Uterus (tissue), 4 donors: ENCODE results near the gene GRIK4. TPM values are rescaled to one million over a fixed set of nuclear protein-coding genes. Genes with fewer than 3 reads are reported as not detected.

Experiments
- DNase-seq, 2 donors: peaks; one replicate each; pipeline ENCODE4 v3.0.0-alpha.2; 2019 to 2020
- H3K27ac ChIP-seq, 2 donors: fragments of 200-600 bp; sonication (generic); 1 replicate in 1 of 2; 2 replicates in 1 of 2; pipeline ENCODE4 v1.5.1; 2016 to 2018
- H3K27me3 ChIP-seq, 2 donors: fragments of 200-600 bp; sonication (generic); one replicate each; pipeline ENCODE4 v1.5.1; 2018 to 2019; ENCODE audit warnings: control low read depth in 1 of 2
- H3K36me3 ChIP-seq, 2 donors: fragments of 200-600 bp; sonication (generic); one replicate each; pipeline ENCODE4 v1.5.1; 2019; ENCODE audit warnings: control low read depth in 1 of 2
- H3K4me1 ChIP-seq, 2 donors: fragments of 200-600 bp; sonication (generic); one replicate each; pipeline ENCODE4 v1.5.1; 2018 to 2019; ENCODE audit warnings: control low read depth in 1 of 2
- H3K4me3 ChIP-seq, 2 donors: fragments of 200-600 bp; sonication (generic); 1 replicate in 1 of 2; 2 replicates in 1 of 2; pipeline ENCODE4 v1.5.1; 2018 to 2019; ENCODE audit warnings: mild to moderate bottlenecking in 1 of 2
- H3K9me3 ChIP-seq, 2 donors: fragments of 200-600 bp; sonication (generic); one replicate each; pipeline ENCODE4 v1.5.1; 2019; ENCODE audit warnings: control low read depth in 1 of 2
- CTCF ChIP-seq, 4 experiments: fragments of 200-600 bp in 2 of 4; fragments of 450-650 bp in 2 of 4; sonication (generic) in 2 of 4; IDR thresholded peaks; one replicate each; pipeline ENCODE4 v1.5.1; 2016 to 2019; ENCODE audit warnings: antibody characterized with exemption in 4 of 4, mild to moderate bottlenecking in 2 of 4, moderate library complexity in 1 of 4
- POLR2A ChIP-seq, 2 donors: fragments of 450-650 bp; IDR thresholded peaks; one replicate each; pipeline ENCODE4 v1.6.1; 2016; ENCODE audit warnings: antibody characterized with exemption in 2 of 2, mild to moderate bottlenecking in 1 of 2, moderate library complexity in 1 of 2
- intact Hi-C: fragments of 100-400 bp; cut with DNase I; formaldehyde crosslinking; loops from one replicate; pipeline ENCODE4 v1.15.1; 2023; ENCODE audit warnings: low total_unique reads
- total RNA-seq, 4 donors: library from RNA; depleted of rRNA in 3 of 4; stranded (reverse); fragments of >200 nt in 3 of 4; gene quantifications; one replicate each; pipeline versions ENCODE4 v1.1.0 to v1.2.4, GENCODE V29; 2014 to 2023
- donor health status: DM: yes; HTN: yes; CAD: no.

GRIK4 gene
- total RNA-seq, 4 donors from 2014 or later: 0.28 to 1.1 TPM; not detected in 2

- TF ChIP-seq POLR2A (IDR thresholded peaks at IDR 0.05): no peak
- no peak for TF ChIP-seq CTCF (IDR thresholded peaks at IDR 0.05)
- intact Hi-C loops: no loop called here
- Histone ChIP-seq H3K4me3 (no peak overlapping the region), H3K36me3 (no peaks in the 10 kb centered on the region), H3K27me3 (no peaks in the 10 kb centered on the region), H3K9me3 (no peaks in the 10 kb centered on the region), H3K4me1 (no peaks in the 10 kb centered on the region), H3K27ac (no peak overlapping the region)
- no peak for DNase-seq
These were observed 26.4 kb downstream of the GRIK4 start for GRCh38 chr11:120537996-120538395.

GRCh38 chr11:120538707-120539106 is 27.2 kb downstream of the GRIK4 start:
- Histone ChIP-seq H3K27me3 (no peaks in the 10 kb centered on the region), H3K4me1 (no peaks in the 10 kb centered on the region), H3K9me3 (no peaks in the 10 kb centered on the region), H3K27ac (no peak overlapping the region), H3K36me3 (no peaks in the 10 kb centered on the region), H3K4me3 (no peak overlapping the region)
- intact Hi-C loops: no loop called here
- no peak for DNase-seq
- TF ChIP-seq POLR2A (IDR thresholded peaks at IDR 0.05) (no peak), CTCF (IDR thresholded peaks at IDR 0.05) (no peak)

- Histone ChIP-seq H3K4me3 (no peak overlapping the region), H3K27me3 (no peaks in the 10 kb centered on the region), H3K4me1 (no peaks in the 10 kb centered on the region), H3K9me3 (no peaks in the 10 kb centered on the region), H3K36me3 (no peaks in the 10 kb centered on the region), H3K27ac (no peak overlapping the region)
- TF ChIP-seq POLR2A (IDR thresholded peaks at IDR 0.05) (no peak), CTCF (IDR thresholded peaks at IDR 0.05) (no peak)
- no peak for DNase-seq
- intact Hi-C loops: no loop called here
These were observed 28.3 kb downstream of the GRIK4 start for GRCh38 chr11:120539667-120540369.

GRCh38 chr11:120540744-120541465 is 29.4 kb downstream of the GRIK4 start:
- Histone ChIP-seq H3K4me3 (no peak overlapping the region), H3K27me3 (no peaks in the 10 kb centered on the region), H3K27ac (no peak overlapping the region), H3K4me1 (no peaks in the 10 kb centered on the region), H3K36me3 (no peaks in the 10 kb centered on the region), H3K9me3 (no peaks in the 10 kb centered on the region)
- TF ChIP-seq POLR2A (IDR thresholded peaks at IDR 0.05): no peak
- no peak for TF ChIP-seq CTCF (IDR thresholded peaks at IDR 0.05)
- DNase-seq: no peak
- intact Hi-C loops: no loop called here

- intact Hi-C loops: no loop called here
- Histone ChIP-seq H3K9me3 (no peaks in the 10 kb centered on the region), H3K4me1 (peaks cover 0 to 12% of the 10 kb centered on the region in 2 donors), H3K27ac (no peak overlapping the region), H3K4me3 (no peak overlapping the region), H3K27me3 (no peaks in the 10 kb centered on the region), H3K36me3 (no peaks in the 10 kb centered on the region)
- no peak for DNase-seq
- TF ChIP-seq POLR2A (IDR thresholded peaks at IDR 0.05) (no peak), CTCF (IDR thresholded peaks at IDR 0.05) (no peak)
These were observed 32.1 kb downstream of the GRIK4 start for GRCh38 chr11:120543521-120544215.
